Aorta (tissue), 5 donors: ENCODE measurements around the gene ARL17B. TPM values are rescaled to one million over a fixed set of nuclear protein-coding genes. Genes with fewer than 3 reads are reported as not detected.
"Not testable (repeated sequence)": the region's sequence is repeated elsewhere in the genome, so short reads cannot be mapped to it uniquely, and the experiment has no call there.

Experiments
- ATAC-seq: fragments of 200-7000 bp; cut with Tn5 transposase; one replicate; pipeline ENCODE4 v1.9.1; 2022; ENCODE audit warnings: moderate library complexity; ENCODE audit not compliant: low FRiP score
- DNase-seq, 2 donors: peaks; one replicate each; pipeline ENCODE4 v3.0.0-alpha.2; 2020
- H3K27ac ChIP-seq, 2 donors: one replicate each; pipeline ENCODE4 v1.5.1; 2013; ENCODE audit warnings: low read length in 2 of 2, mild to moderate bottlenecking in 2 of 2, moderate library complexity in 2 of 2, control low read depth in 1 of 2, inconsistent platforms in 1 of 2, low read depth in 1 of 2
- H3K27me3 ChIP-seq, 2 donors: one replicate each; pipeline ENCODE4 v1.6.1; 2013; ENCODE audit warnings: control low read depth in 1 of 2, low read length in 1 of 2, mild to moderate bottlenecking in 1 of 2, moderate library complexity in 1 of 2; ENCODE audit not compliant: insufficient read depth in 2 of 2, control insufficient read depth in 1 of 2
- H3K36me3 ChIP-seq, 2 donors: one replicate each; pipeline ENCODE4 v1.6.1; 2013; ENCODE audit warnings: control low read depth in 1 of 2, low read length in 1 of 2, mild to moderate bottlenecking in 1 of 2; ENCODE audit not compliant: insufficient read depth in 2 of 2, control insufficient read depth in 1 of 2
- H3K4me1 ChIP-seq, 2 donors: one replicate each; pipeline ENCODE4 v1.6.1; 2013; ENCODE audit warnings: low read length in 2 of 2, control low read depth in 1 of 2, mild to moderate bottlenecking in 1 of 2, moderate library complexity in 1 of 2; ENCODE audit not compliant: insufficient read depth in 2 of 2, control insufficient read depth in 1 of 2
- H3K4me3 ChIP-seq, 2 donors: one replicate each; pipeline ENCODE4 v1.5.1; 2013; ENCODE audit warnings: low read length in 2 of 2, control low read depth in 1 of 2, mild to moderate bottlenecking in 1 of 2
- H3K9me3 ChIP-seq: one replicate; pipeline ENCODE4 v1.6.1; 2013; ENCODE audit warnings: mild to moderate bottlenecking, low read length; ENCODE audit not compliant: control insufficient read depth
- WGBS, 2 donors: extraction: QIAGEN DNeasy Blood & Tissue Kit; methylation state at CpG; one replicate each; pipeline ENCODE4 v1.1.7; 2013; 5-methylcytosine and 5-hydroxymethylcytosine counted together
- intact Hi-C, 2 donors: fragments of 100-400 bp; cut with DNase I; formaldehyde crosslinking; loops; one replicate each; pipeline versions ENCODE4 v1.14.2 to v1.15.0; 2022
- polyA plus RNA-seq, 2 donors: library from polyadenylated mRNA; stranded (reverse); fragments of 200-250 nt; gene quantifications; one replicate each; pipeline ENCODE4 v1.2.3, GENCODE V29; 2013
- total RNA-seq, 2 donors: library from RNA; stranded (reverse); fragmentation: NEBNext Ultra II Directional; extraction: Animal tissue kit (Norgen Biotek cat#: 25700); gene quantifications; one replicate each; pipeline ENCODE4 v1.2.1, GENCODE V29; 2021
- donor health status: healthy with polysubstance abuse.
- donor health status: Bipolar disorder and iron deficiency.
- donor health status: DM: no; HTN: no; CAD: no.
- donor health status: DM: no; HTN: no; CAD: no.
- donor health status: DM: yes; HTN: yes; CAD: no.

ARL17B gene
- total and polyA plus RNA-seq, 4 donors: 6.0 to 19.9 (median 12.9) TPM

GRCh38 chr17:46341220-46341619 lies 20.3 kb downstream of the ARL17B start:
- intact Hi-C loops, H3K27ac ChIP-seq, H3K27me3 ChIP-seq, H3K36me3 ChIP-seq, ATAC-seq, H3K4me1 ChIP-seq, H3K9me3 ChIP-seq, H3K4me3 ChIP-seq, DNase-seq: not testable (repeated sequence)
- no CpG with 5 or more reads among the region's 19 CpGs for WGBS, 2 donors

- no CpG with 5 or more reads among the region's 16 CpGs for WGBS, 2 donors
- H3K4me1 ChIP-seq, H3K36me3 ChIP-seq, H3K27me3 ChIP-seq, intact Hi-C loops, H3K27ac ChIP-seq, H3K9me3 ChIP-seq, DNase-seq, H3K4me3 ChIP-seq, ATAC-seq: not testable (repeated sequence)
Observed at GRCh38 chr17:46294831-46295230, 66.7 kb downstream of the ARL17B start, which contains the start of gene LRRC37A. TSS of gene LRRC37A (plus strand) at chr17:46295131. CDS start at chr17:46295134, 3 bp downstream.

- H3K27ac ChIP-seq, H3K36me3 ChIP-seq, H3K27me3 ChIP-seq, H3K4me1 ChIP-seq, ATAC-seq, H3K9me3 ChIP-seq, intact Hi-C loops, H3K4me3 ChIP-seq: not testable (repeated sequence)
- WGBS, 2 donors: 94 to 97% methylated on average over 8 of the region's 8 CpGs
- DNase-seq: peak in 1 of 2 donors; percentile 54
Observed at GRCh38 chr17:46291618-46292017, 69.9 kb downstream of the ARL17B start.

- DNase-seq, H3K9me3 ChIP-seq, H3K27me3 ChIP-seq, H3K36me3 ChIP-seq, H3K4me3 ChIP-seq, intact Hi-C loops, H3K27ac ChIP-seq, H3K4me1 ChIP-seq: not testable (repeated sequence)
- 87 to 88% methylated on average over 4 of the region's 4 CpGs for WGBS, 2 donors
- ATAC-seq: peak; percentile 57
Observed at GRCh38 chr17:46290906-46291546, 70.5 kb downstream of the ARL17B start.

GRCh38 chr17:46287587-46287986 lies 74.0 kb downstream of the ARL17B start:
- DNase-seq, ATAC-seq, H3K9me3 ChIP-seq, H3K27me3 ChIP-seq, H3K4me1 ChIP-seq, H3K36me3 ChIP-seq, H3K27ac ChIP-seq, H3K4me3 ChIP-seq, intact Hi-C loops: not testable (repeated sequence)
- 80 to 85% methylated on average over 7 of the region's 7 CpGs for WGBS, 2 donors

GRCh38 chr17:46286764-46287221 lies 74.8 kb downstream of the ARL17B start:
- H3K36me3 ChIP-seq, DNase-seq, H3K4me1 ChIP-seq, H3K27ac ChIP-seq, H3K9me3 ChIP-seq, H3K4me3 ChIP-seq, intact Hi-C loops, H3K27me3 ChIP-seq: not testable (repeated sequence)
- WGBS, 2 donors: 0 to 1% methylated on average over 3 of the region's 3 CpGs
- peak; percentile 88 for ATAC-seq

- H3K9me3 ChIP-seq, DNase-seq, intact Hi-C loops, H3K36me3 ChIP-seq, H3K4me3 ChIP-seq, ATAC-seq, H3K4me1 ChIP-seq, H3K27me3 ChIP-seq, H3K27ac ChIP-seq: not testable (repeated sequence)
- whole genome bisulfite sequencing, 2 donors: 54 to 77% methylated on average over 2 of the region's 2 CpGs
Observed at GRCh38 chr17:46285500-46285899, 76.1 kb downstream of the ARL17B start.

GRCh38 chr17:46284467-46284866 lies 77.1 kb downstream of the ARL17B start:
- ATAC-seq, H3K9me3 ChIP-seq, H3K4me1 ChIP-seq, H3K27ac ChIP-seq, H3K27me3 ChIP-seq, DNase-seq, intact Hi-C loops, H3K4me3 ChIP-seq, H3K36me3 ChIP-seq: not testable (repeated sequence)
- 100% methylated on average over 1 of the region's 1 CpG for WGBS, 2 donors

- H3K9me3 ChIP-seq, H3K4me3 ChIP-seq, H3K27me3 ChIP-seq, H3K4me1 ChIP-seq, H3K27ac ChIP-seq, intact Hi-C loops, ATAC-seq, H3K36me3 ChIP-seq: not testable (repeated sequence)
- whole genome bisulfite sequencing, 2 donors: 92 to 95% methylated on average over 12 of the region's 12 CpGs
- DNase-seq: peak in 1 of 2 donors; percentile 71
Observed at GRCh38 chr17:46282635-46283034, 78.9 kb downstream of the ARL17B start.
